Kidney tubule cell (primary cell): ENCODE data around the gene CCDC93.

Experiments used
- DNase-seq: peaks from one replicate; pipeline ENCODE4 v3.0.0-alpha.2; 2018; ENCODE audit warnings: low spot score

Gene CCDC93

DNA sequence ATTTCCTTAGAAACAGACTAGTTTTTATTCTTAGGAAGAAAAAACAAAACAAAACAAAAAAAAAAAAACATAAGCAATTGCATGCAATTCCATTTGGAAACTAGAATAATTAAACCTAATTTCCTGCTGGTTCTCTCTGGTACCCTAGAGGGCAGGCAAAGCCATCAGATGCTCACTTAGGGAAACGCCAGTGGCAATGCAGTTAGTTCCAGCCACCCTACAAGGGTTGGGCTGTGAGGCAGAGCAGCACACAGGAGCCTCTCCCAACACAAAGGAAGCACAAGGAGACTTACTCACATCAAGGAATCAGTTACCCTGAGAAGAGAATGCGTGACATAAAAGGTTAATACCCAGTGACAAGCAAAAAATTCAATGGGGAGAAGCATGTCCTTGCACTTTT is 28.8 kb downstream of the CCDC93 start:
- peak; percentile 55 for DNase-seq

DNA sequence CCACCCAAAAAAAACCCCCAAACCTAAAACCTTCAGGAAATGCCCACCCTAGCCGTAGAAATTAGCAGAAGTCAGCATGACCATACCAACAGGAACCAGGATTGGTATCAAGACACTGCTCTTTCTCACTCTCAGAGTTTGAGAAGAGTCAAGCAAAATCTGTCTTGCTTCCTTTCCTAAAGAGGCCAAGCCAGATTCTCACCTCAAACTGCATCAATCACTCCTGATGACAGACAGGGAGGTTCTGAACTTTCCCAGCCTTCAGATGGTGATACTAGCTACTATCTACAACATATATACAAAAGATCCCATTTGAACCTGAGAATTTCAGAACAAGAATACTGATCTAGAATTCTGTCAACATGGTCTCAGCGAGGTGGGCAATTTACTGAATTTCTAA is 29.7 kb downstream of the CCDC93 start:
- DNase-seq, result no peak

DNA sequence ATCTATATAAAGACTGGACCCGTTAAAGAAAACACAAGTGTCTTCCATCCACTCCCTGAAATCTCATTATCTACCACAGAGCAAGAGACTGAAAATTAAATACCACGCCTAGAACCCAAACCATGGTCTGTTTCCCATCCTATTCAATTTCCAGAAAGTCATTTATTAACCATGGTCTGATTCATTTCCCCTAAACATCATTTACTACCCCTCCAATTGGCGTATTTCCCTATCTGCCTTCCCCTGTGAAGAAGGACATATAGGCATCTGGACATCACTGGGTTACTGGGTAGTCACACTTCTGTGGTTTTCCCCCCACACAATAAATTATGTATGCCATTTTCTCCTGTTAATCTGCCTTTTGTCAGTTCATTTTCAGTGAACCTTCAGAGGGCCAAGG is 30.8 kb downstream of the CCDC93 start:
- DNase-seq, result peak; percentile 63

DNA sequence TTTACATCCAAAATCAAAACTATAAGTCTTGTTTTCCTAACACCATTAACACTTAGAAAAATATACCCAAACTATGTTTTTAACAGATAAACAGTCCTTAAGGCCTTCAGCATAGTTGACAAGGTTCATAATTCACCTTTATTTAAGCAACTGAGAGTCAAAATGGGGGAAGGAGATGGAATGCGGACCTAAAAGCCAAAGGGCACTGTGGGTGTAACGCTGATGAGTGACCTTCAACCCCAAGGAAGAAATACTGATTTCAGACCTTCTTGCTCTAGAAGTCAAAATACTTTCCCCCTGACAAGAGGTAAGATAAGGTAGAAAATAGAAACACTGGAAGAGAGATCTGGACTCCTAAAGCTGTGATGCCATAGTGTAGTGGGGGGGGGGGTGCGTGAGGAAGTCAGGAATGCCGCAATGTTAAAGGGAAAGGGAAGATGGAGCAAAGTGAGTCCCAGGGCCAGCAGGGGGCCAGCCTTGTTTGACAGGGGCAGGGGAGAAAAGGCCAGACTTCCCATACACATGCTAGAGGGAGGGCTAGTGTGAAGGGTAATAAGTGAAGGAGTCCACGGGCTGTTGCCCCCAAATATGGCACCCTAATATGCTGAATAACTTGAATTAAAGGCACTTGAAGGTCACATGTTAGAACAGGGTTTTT is 31.4 kb downstream of the CCDC93 start:
- DNase-seq, result no peak

DNA sequence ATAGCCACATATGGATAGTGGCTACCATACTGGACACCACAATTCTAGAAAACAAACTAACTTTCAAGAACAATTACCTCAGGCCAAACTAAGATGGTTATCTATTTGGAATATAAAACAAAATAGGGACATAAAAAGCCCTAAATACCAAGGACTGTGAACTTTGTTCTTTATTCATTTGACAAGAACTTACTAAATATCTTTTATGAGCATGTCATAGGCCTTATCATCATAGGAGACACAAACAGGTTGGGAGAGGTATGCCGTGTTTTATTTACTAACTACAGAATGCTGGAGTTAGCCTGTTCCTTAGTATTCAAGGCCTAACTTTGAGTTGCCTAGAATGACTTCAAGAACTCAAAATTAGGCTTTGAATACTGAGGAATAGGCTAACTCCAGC is 32.1 kb downstream of the CCDC93 start:
- no peak for DNase-seq

DNA sequence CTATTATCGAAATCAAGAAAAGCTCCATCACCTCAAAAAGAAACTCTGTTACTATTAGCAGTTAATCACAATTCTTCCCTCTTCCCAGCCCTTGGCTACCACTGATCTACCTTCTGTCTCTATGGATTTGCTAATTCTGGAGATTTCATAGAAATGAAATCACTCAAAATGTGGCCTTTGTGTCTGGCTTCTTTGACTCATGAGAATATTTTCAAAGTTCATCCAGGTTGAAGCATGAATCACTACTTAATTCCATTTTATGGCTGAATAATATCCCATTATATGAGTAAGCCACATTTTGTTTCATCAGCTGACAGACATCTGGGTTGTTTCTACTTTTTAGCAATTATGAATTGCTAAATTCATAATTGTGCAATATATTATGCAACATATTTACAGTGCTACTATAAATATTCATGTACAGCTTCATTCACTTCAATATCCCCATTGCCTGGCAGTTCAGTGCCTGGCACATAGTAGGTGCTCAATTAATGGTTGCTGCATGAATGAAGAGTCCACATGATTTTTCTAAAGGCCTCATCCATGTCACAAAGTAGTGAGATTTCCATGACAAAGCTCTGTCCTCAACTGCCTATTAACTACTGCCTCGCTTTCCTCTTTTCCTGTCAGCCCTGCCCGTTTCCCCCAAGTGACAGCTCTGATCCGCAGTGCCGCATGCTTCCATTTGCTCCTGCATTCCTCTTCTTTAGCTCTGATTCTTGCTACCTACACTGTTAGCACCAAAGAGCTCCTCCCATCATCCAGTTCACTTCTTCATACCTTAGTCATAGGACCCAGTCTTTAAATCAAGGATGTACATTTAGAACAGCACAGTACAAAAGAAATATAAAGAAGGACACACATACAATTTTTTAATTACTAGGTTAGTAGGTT is 32.8 kb downstream of the CCDC93 start:
- peak; percentile 94 for DNase-seq

DNA sequence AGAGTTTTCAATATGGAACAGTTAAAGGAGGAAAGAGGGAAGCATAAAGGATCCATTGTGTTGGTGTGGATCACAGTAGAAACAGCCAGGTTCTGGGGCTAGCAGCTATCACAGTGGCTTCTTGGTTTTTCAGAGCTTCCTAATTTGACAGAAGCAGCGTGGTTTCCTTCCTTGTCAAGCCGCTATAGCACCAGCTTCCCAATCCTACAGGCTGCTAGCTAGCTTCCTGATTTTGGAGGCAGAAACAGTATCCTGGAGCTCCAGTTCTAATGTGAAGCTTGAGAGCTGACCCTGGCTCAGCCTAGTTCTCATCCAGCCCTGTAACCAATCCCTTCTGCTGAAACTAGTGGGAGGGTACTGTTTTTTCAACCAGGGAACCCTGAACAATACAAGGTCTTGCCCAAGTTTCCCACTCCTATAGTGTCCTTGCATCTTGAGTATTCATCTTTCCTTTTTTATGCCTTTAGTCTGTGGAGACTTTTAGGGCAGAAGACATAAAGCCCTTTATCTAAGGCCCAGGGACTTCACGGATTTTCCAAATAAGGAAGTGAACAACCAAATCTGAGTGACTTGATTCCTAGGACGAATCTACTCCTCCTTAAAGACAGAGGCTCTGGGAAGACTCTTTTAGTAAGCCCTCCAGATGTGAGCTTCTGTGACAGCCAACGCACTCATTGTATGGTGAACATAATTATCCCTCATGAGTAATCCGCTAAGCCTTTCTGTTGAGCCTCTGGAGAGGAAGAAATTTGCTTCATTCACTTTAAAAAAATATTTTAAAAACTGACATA is 33.8 kb downstream of the CCDC93 start:
- peak; percentile 54 for DNase-seq

DNA sequence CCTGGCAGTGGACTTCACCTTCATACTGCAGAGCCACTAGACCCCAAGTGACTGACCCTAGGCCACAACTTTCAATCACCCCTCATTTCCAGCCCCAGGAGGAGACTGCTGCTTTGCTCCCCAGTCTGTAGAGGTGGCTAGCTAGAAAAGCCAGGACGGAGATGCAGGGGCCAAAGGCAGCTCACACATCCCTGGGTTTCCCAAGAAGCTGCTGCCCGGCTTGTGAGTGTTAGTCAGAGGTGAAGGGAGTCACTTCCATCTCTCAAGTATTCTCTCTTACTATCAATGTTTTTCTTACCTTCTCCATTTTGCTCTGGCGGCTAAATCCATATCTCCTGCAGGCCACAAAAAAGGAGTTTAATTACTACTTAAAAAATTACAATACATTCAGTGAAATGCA is 36.2 kb downstream of the CCDC93 start:
- no peak for DNase-seq

DNA sequence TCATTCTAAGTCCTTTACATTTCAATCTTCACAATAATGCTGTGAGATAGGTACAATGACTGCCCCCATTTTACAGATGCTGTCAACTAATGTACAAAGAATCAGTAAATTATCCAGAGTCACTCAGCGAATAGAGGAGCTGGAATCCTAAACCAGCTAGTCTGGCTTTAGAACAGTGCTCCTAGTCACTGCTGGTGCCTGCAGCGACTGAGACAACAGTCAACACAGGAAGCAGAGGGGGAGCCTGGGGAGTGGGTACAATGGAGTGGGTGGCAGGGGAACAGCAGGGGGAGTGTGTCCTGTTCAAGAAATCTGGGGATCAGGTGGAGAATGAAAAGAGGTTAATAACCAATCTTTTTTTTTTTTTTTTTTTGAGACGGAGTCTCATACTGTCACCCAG is 37.3 kb downstream of the CCDC93 start:
- no peak for DNase-seq

DNA sequence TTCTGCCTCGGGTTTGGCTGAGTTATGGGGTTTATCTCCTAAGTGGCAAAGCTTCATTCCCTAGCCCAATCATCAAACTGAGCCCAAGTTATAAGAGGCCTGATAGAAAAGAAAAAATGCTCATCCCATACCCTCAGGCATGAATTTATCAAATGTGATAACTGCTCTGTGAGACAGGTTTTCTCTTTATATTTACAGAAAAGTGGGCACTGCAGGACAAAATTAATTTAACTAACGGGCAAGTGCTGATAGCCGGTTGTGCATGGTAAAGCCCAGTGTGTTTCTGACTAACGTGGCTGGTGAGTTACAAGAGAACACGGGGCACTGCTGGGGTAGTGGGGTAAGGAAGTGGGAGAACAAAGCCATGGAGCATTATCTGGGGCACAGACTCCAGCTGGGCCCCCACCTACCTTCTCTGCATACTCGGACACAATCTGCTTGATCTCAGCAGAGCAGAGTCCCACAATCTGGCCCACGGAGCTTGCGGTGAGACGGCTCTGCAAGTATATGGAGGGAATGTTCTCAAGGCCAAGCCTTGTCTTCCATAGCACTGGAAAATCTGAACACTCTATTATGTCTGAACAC is 40.3 kb downstream of the CCDC93 start:
- no peak for DNase-seq

DNA sequence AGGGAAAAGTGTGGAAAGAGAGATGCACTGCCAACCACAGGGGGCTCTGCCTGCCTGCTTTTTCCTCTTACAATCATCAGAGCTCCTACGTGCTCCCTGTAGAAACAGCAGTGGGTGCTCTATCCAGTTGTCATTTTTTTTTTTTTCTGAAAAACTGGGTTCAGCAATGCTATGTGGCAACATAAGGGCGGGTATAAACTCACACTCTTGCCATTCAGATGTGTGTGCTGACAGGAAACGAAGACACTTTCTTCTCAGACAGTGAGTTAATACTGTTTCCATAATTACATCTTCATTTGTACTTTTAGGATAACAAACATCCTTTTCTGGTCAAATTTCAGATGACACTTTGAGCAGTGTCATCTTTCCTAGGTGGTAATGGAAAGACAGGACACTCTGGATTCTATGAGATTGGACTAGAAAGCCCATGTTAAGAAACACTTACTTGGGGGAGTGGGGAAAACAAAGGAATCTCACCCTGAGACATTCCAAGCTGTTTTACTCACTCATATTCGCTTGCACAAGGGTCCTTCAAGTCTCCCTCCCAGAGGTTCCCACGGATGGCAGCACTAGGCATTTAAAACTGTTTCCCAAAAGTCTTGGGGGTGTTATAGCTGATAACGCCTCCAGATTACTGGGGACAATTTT is 41.3 kb downstream of the CCDC93 start:
- no peak for DNase-seq

DNA sequence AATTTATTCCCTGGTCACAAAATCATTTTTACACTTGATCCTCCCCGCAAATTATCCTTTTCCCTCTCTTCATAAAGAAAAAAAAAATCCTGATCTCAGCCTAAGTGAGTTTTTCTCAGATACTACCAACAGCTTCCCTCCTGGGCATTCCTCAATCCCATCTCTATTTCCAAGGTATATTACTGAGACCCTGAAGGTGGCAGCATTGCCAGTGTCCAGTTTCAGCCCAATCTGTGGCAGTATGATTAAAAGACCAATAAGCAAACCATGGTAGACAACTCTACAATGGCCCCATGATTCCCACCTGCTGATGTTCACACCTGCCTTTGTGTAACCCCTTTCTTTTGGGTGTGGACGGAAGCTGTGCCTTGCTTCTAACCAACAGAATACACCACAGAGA is 45.1 kb downstream of the CCDC93 start:
- no peak for DNase-seq

DNA sequence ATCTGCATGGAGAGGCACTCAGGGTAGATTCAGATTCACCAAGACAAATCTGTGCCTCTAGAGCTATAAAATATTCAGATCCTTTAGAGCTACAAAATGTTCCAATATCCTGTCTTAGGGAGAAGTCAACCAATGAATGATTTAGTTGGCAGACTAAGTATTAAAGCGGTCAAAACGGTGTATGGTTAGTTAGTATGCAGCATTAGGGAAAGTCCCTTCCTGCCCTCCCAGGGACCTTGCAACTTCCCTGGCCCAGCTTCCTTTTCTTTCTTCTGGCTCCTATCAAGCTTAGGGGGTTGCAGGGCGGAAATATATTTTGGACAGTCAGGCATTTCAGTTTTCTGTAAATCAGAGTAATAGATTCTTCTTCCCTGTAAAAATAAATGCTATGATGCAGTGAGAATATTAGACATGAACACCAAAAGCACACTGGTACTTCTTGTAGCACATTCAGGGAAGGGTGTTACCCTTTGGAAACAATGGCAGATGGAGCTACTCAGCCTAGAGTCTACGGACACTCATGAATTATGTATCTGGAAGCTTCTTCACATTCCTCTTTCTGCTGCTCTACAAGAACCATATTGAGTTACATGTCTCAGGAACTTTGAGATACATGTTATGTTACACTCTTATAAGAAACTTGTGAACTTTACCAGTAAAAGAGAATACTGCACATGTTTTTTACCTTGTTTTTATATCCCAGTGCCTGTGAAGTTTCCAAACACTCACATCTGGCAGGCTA is 45.7 kb downstream of the CCDC93 start:
- peak; percentile 52 for DNase-seq

DNA sequence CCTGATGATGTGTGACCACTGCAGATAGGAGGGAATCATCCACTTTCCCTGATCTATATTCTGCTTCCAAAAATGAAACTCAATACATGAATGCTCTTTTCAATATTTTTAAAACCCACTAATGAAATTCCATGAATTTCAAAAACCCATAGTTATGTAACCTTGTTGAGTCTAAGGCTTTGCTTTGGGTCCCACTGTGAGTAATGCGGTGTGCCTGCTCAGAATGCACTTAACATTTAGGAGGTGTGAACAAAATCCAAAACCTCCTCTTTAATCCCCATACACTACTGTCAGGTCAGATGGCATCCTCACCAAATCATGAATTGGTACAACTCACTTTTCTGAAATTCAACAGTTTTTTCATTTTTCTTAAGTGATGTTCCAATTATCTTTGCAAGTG is 50.4 kb downstream of the CCDC93 start:
- no peak for DNase-seq

DNA sequence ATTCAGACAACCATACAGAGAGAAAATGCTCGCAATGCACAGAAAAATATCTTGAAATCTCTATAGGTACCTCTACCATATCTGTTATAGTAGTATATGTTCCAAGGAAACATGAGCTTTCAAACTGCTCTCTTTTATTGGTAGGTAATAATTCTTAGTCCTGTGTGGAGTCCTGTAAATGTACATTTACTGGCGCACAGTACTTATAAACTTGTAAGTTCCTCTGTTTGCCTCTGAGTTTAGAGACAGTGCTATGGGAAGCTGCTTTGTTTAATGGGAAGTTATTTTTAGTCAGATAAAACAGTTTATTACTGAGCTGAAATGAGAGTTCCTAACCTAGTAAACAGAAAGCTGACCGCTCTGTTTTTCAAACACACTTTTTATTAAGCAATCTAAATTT is 52.7 kb downstream of the CCDC93 start:
- no peak for DNase-seq

DNA sequence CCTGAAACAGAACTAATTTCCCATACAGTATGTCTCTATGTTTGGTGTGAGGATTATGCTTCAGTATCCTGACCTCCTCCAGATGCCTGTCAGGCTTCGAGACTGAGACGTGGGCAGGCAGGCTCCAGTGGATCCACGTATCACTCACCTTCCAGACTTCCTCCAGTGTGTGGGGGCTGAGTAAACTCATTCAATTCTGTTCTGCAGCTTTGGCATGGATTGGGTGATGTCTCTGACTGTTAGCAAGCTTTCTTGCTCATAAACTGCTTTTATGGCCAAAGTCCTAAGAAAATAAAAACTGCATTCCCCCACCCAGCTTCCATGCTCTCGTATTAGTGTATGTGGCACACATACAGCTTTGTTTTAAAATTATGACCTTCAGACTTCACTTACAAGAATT is 53.6 kb downstream of the CCDC93 start:
- DNase-seq, result peak; percentile 23

DNA sequence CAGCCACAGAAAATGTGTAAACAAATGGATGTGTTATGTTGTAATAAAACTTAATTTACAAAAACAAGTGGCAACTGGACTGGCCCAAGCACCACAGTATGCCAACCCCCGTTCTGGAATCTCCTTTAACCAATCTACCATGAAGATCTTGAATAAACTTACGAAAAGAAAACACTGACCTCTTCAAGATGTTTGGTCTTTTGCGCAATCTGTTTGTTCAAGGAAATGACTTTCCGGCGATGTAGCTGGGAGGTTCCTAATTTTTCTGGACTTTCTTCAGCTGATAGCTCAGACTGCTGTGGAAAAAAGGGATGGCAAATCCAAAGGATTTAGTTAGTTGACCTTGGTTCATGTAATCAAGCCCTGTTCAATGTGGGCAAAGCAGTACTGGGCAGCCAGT is 55.7 kb downstream of the CCDC93 start:
- DNase-seq, result peak; percentile 68

DNA sequence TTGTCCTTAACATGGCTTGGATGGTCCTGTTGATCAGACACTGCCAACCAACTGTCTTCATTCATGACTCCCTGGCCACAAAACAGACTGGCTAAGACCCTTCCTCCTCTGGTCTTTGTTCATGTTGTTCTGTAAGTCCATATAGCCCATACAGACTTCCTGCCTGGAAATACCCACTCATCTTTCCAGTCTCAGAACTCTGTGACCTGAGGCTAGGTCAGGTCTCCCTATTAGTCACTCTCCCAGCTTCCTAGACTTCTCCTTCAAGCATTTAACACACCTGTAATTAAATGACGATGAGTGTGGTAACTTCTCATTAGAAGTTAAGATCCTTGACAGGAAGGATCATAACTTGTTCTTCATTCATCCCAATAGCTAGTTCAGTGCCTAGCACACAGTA is 56.3 kb downstream of the CCDC93 start:
- DNase-seq, result peak; percentile 19

DNA sequence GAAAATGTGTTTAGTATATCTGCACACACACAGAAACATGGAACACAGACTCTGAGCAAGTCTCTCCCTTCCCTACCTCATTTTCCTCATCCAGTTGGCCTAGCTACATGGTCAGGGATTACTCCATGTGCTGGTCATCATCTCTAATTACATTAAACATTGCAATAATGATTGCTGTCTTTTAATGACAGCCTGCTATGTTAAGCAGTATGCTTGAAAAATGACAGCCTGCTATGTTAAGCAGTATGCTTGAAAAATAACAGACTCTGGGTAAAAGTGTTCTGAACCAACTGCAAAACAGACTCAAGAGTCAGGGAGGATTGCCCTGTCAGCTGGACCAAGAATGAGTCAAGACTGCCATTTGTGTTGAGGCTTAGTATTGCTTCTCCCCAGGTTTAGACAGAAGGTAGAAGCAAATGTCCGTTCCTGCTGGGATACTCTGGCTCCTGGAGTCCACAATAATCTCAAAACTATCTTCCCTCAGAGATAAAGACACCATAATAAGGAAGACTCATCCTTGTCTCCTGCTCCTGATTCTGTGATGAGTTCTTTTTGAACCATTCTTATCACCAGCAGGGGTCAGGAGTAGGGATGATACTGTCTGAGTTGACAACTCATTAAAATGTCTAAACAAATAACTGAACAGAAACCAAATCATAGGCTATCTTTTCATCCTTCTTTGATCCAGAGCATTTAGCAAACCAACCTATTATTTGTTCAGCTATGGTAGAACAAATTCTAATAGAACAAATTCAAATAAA is 57.7 kb downstream of the CCDC93 start:
- DNase-seq, result no peak

DNA sequence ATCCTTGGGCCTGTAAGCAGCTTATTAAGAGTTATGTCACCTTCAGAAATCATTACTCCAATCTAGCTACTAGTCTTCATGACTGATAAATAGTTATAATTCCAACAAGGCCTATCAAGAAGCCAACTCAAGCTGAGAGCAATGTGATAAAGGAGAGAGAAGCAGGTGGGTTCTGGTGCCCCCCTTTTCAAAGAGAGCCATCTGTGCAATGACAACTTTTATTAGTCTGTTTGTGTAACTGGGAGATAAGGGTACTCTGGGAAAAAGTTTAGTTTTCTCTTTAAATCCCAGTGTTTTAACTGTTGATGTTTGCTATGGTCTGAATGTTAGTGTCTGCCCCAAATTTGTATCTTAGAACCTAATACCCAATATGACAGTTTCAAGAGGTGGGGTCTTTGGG is 60.6 kb downstream of the CCDC93 start:
- DNase-seq, result no peak
